ENCODE data around the gene NRXN3.

DNA sequence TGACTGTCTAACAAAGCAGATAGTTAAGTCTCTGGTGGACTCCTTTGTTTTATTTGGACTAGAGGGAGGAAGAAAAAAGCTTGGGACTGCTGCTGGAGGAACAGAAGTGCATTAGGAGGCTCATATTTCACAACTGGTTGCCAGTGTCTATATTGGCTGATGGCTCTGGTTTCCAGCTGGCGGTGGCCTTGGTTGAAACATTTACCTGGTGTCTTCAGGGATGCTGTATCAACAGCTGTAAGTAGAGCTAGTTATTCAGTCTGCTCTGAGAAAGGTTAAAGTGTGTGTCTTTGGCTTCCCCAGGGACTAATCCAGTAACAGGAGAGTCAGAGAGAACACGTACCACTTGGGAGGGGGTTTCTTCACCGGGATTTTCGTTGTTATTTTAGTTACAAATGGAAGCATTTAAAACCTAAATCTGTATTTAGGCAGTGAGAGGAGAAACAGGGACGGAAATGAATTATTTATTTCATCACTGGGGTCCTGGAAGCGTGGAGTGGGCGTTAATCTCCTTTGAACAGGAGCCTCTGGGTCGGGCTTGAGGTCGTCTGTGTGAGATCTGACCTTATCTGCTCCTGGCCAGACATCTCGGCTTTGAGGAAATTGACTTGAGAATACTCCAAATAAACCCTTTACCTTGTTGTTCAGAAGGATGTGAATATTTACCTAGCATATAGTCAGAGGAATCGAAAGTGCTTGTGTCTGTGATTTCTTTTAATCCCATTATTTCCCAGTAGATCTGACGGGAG, 149.9 kb downstream of the NRXN3 start:
- no peak for TF ChIP-seq EZH2 (IDR thresholded peaks at IDR 0.05; ENCODE audit: borderline replicate concordance, low read length)
- TF ChIP-seq, protein P1, sequence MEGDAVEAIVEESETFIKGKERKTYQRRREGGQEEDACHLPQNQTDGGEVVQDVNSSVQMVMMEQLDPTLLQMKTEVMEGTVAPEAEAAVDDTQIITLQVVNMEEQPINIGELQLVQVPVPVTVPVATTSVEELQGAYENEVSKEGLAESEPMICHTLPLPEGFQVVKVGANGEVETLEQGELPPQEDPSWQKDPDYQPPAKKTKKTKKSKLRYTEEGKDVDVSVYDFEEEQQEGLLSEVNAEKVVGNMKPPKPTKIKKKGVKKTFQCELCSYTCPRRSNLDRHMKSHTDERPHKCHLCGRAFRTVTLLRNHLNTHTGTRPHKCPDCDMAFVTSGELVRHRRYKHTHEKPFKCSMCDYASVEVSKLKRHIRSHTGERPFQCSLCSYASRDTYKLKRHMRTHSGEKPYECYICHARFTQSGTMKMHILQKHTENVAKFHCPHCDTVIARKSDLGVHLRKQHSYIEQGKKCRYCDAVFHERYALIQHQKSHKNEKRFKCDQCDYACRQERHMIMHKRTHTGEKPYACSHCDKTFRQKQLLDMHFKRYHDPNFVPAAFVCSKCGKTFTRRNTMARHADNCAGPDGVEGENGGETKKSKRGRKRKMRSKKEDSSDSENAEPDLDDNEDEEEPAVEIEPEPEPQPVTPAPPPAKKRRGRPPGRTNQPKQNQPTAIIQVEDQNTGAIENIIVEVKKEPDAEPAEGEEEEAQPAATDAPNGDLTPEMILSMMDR (conservative IDR thresholded peaks at IDR 0.05 in 1 of 2, IDR thresholded peaks at IDR 0.05 in 1 of 2; ENCODE audit: extremely low read depth in 1 of 2, insufficient read depth in 1 of 2, low read depth in 1 of 2, low read length in 2 of 2): no peak

Data from mammary epithelial cell (primary cell).